Mucosa of descending colon (tissue), 3 donors: ENCODE results near the gene KCND2. TPM values are rescaled to one million over a fixed set of nuclear protein-coding genes. Genes with fewer than 3 reads are reported as not detected.
"Not testable (repeated sequence)": the region's sequence is repeated elsewhere in the genome, so short reads cannot be mapped to it uniquely, and the experiment has no call there.

Experiments used
- ATAC-seq: fragments of 200-7000 bp; cut with Tn5 transposase; one replicate; pipeline ENCODE4 v1.9.1; 2020; ENCODE audit warnings: mild to moderate bottlenecking, moderate library complexity
- DNase-seq, 3 donors: peaks; one replicate each; pipeline ENCODE4 v3.0.0-alpha.2; 2020
- H3K36me3 ChIP-seq: fragments of 200-600 bp; one replicate; pipeline ENCODE4 v1.8.0; 2021; ENCODE audit warnings: low read depth, mild to moderate bottlenecking
- H3K4me1 ChIP-seq: fragments of 200-600 bp; one replicate; pipeline ENCODE4 v1.8.0; 2021; ENCODE audit warnings: low read depth, mild to moderate bottlenecking
- H3K4me3 ChIP-seq: fragments of 200-600 bp; one replicate; pipeline ENCODE4 v1.8.0; 2021; ENCODE audit warnings: mild to moderate bottlenecking
- H3K9me3 ChIP-seq: fragments of 200-600 bp; one replicate; pipeline ENCODE4 v1.8.0; 2021; ENCODE audit warnings: mild to moderate bottlenecking
- intact Hi-C, 2 donors: fragments of 100-400 bp; cut with DNase I in 1 of 2; cut with micrococcal nuclease in 1 of 2; formaldehyde crosslinking; loops; one replicate each; pipeline versions ENCODE4 v1.11.0 to v1.11.1; 2022; cut with DNase I, micrococcal nuclease
- total RNA-seq, 3 donors: library from RNA; stranded (reverse); fragmentation: NEBNext Ultra II Directional in 2 of 3; extraction: Animal tissue kit (Norgen Biotek cat#: 25700) in 2 of 3; gene quantifications; one replicate each; pipeline versions ENCODE4 v1.2.1 to v1.2.4, GENCODE V29; 2021 to 2023
- TF ChIP-seq, protein P1 (sequence below): fragments of 200-600 bp; IDR thresholded peaks from one replicate; pipeline ENCODE4 v1.8.0; 2022; ENCODE audit warnings: antibody characterized with exemption, mild to moderate bottlenecking
- donor health status: DM: no; HTN: no; CAD: no; lungs with moderate emphysema.
- donor health status: DM: no; HTN: no; CAD: no.
- donor health status: DM: no; HTN: yes; CAD: no.

The KCND2 gene
- total RNA-seq, 3 donors from 2014 or later, result 0.09 to 0.98 (median 0.41) TPM

- TF ChIP-seq, protein P1, sequence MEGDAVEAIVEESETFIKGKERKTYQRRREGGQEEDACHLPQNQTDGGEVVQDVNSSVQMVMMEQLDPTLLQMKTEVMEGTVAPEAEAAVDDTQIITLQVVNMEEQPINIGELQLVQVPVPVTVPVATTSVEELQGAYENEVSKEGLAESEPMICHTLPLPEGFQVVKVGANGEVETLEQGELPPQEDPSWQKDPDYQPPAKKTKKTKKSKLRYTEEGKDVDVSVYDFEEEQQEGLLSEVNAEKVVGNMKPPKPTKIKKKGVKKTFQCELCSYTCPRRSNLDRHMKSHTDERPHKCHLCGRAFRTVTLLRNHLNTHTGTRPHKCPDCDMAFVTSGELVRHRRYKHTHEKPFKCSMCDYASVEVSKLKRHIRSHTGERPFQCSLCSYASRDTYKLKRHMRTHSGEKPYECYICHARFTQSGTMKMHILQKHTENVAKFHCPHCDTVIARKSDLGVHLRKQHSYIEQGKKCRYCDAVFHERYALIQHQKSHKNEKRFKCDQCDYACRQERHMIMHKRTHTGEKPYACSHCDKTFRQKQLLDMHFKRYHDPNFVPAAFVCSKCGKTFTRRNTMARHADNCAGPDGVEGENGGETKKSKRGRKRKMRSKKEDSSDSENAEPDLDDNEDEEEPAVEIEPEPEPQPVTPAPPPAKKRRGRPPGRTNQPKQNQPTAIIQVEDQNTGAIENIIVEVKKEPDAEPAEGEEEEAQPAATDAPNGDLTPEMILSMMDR, result no peak
- no peaks in the 10 kb centered on the region for H3K9me3 ChIP-seq
- no peak for ATAC-seq
- DNase-seq, result no peak
- no peaks in the 10 kb centered on the region for H3K4me1 ChIP-seq
- H3K4me3 ChIP-seq, result no peak overlapping the region
- H3K36me3 ChIP-seq, result no peaks in the 10 kb centered on the region
- intact Hi-C loops, result no loop called here
These were observed 508.0 kb downstream of the KCND2 start for GRCh38 chr7:120780938-120781337.

- DNase-seq, H3K4me3 ChIP-seq, intact Hi-C loops, H3K4me1 ChIP-seq, H3K36me3 ChIP-seq, H3K9me3 ChIP-seq, ATAC-seq: not testable (repeated sequence)
These were observed 508.9 kb downstream of the KCND2 start for GRCh38 chr7:120781924-120782323.

- intact Hi-C loops, result no loop called here
- no peak for DNase-seq
- Histone ChIP-seq H3K36me3 (no peaks in the 10 kb centered on the region), H3K4me3 (no peak overlapping the region), H3K9me3 (no peaks in the 10 kb centered on the region), H3K4me1 (no peaks in the 10 kb centered on the region)
- ATAC-seq, result no peak
- TF ChIP-seq, protein P1, result no peak
These were observed 510.3 kb downstream of the KCND2 start for GRCh38 chr7:120783273-120783672.

DNA sequence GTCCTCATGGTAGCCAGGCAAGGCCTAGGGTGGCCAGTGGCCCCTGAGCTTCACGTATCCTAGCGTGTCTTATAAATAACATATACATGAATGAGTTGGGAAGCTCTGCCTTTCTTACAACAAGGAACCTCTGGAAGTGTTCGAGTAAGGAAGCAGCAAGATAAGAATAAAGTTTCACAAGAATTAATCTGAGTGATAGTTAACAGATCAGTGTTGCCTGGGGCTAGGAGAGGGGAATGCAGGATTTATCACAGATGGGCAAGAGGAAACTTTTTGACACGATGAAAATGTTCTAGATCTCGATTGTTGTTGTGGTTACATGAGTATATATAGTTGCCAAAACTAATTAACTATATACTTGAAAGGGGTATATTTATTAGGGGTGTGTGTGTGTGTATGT, 510.7 kb downstream of the KCND2 start:
- no peak overlapping the region for H3K4me3 ChIP-seq
- DNase-seq, result no peak
- intact Hi-C loops, result no loop called here
- H3K4me1 ChIP-seq, result no peaks in the 10 kb centered on the region
- H3K36me3 ChIP-seq, result no peaks in the 10 kb centered on the region
- ATAC-seq, result no peak
- no peaks in the 10 kb centered on the region for H3K9me3 ChIP-seq
- TF ChIP-seq, protein P1, result no peak

DNA sequence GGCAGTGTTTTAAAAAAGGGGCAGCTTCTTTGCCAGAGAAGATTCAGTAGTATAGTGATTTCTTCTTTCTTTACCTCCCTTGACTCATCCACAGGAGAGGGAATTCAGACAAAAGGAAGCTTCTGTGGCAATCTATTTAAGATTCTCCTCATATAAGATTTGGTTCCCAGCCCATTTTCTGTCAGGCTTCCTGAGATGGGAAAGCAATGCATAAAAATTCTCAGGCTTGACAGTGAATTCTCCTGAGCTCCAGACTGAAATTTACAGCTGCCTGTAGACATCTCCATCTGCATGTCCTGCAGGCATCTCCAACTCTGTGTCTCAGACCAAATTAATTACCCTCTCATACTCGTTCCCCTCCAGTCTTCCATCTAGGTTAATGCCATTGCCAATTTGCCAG, 512.1 kb downstream of the KCND2 start:
- intact Hi-C loops, result no loop called here
- ATAC-seq, result no peak
- TF ChIP-seq, protein P1, result no peak
- H3K36me3 ChIP-seq, result no peaks in the 10 kb centered on the region
- H3K4me1 ChIP-seq, result no peaks in the 10 kb centered on the region
- H3K4me3 ChIP-seq, result no peak overlapping the region
- no peaks in the 10 kb centered on the region for H3K9me3 ChIP-seq
- no peak for DNase-seq

DNA sequence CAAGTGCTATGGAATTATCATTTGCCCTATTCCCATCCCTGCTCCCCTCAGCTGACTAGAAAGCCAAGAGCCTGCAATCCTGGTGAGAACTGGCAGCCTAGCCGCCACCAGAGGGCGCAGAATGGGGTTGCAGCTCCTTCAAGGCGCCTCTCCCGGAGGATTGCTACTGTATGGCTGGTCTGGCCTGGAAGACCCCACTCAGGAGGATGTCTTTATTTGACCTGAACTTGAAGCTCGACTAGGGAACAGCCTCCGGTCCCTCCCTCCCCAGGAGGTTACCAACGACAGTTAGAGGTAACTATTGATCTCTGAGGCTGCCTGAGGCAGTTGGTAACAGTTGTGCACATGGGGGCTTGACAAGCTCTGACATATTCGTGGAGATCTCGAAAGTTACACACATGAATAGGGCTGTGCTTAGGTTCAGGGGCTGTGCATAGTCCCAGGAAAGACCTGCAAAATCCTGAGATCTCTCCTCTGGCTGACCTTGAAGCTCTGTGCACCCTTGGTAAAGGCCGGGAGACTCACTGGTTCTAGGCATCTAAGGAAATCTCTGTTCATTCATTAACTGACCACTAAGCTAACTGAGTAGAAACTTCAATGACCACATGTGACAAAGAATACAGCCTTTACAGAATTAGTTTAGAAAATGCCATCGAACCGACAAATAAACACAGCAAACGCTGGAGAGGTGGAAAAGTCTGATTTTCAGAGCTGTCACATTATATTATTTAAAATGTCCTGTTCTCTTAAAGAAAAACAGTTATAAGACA, 519.3 kb downstream of the KCND2 start:
- ATAC-seq (peak; percentile 87), DNase-seq (peak; percentile 62 to 87 (median 84))
- TF ChIP-seq, protein P1, result peak; percentile 82
- H3K9me3 ChIP-seq, result no peaks in the 10 kb centered on the region
- H3K4me3 ChIP-seq, result no peak overlapping the region
- H3K36me3 ChIP-seq, result no peaks in the 10 kb centered on the region
- intact Hi-C loops, result no loop called here
- peaks cover 2% of the 10 kb centered on the region for H3K4me1 ChIP-seq
